Measurements from ENCODE around the gene PGC. TPM values are rescaled to one million over a fixed set of nuclear protein-coding genes. Genes with fewer than 3 reads are reported as not detected.

The PGC gene
- total and polyA plus RNA-seq, 2 of the 8 experiments (the other 6 are each of a cell fraction or from before 2014, with no cell fraction given) = 0.09 TPM; not detected in 1

DNA sequence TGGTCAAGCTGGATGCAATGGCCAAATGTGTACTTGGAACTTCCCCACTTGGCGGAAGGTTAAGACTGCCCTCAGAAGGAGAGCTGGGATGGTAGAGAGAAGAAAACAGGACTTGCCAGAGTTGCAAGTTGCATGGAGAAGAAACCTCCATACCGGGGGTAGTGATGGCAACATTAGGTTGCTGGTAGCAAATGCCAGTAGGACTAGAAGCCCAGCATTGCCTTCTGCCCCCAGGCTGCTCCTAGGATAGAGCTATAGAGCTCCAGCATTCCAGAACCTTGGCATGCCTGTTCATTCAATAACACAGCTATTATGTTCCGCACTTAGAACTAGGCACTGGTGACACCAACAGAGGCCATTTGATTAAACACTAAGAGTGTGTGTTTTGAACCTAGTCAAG, 38.3 kb downstream of the PGC start (continued):
- TF ChIP-seq CBX5 (IDR thresholded peaks at IDR 0.05; ENCODE audit: low read depth, low read length) (no peak), YY1 (IDR thresholded peaks at IDR 0.05; ENCODE audit: low read depth, low read length) (no peak), SIRT6 (IDR thresholded peaks at IDR 0.05; ENCODE audit: low read length) (no peak), KDM5A (IDR thresholded peaks at IDR 0.05; ENCODE audit: low read length) (no peak), ZNF274 (IDR thresholded peaks at IDR 0.05; ENCODE audit: borderline replicate concordance, extremely low read depth, low read length) (no peak), POU5F1 (IDR thresholded peaks at IDR 0.05; ENCODE audit: low read depth, low read length) (no peak), CEBPB (IDR thresholded peaks at IDR 0.05; ENCODE audit: low read depth, low read length) (no peak), SIX5 (IDR thresholded peaks at IDR 0.05; ENCODE audit: low read depth, low read length) (no peak), NANOG (IDR thresholded peaks at IDR 0.05; ENCODE audit: insufficient read depth, low read depth, low read length, poor library complexity, severe bottlenecking) (no peak)

Data from H1 (cell line).